Muscle of leg (tissue), 11 donors: ENCODE data around the gene DCDC2C. TPM values are rescaled to one million over a fixed set of nuclear protein-coding genes. Genes with fewer than 3 reads are reported as not detected.

ENCODE experiments used
- DNase-seq: peaks from one replicate; pipeline ENCODE4 v3.0.0; 2013
- H3K27ac ChIP-seq: one replicate; pipeline ENCODE4 v1.5.1; 2013; ENCODE audit warnings: mild to moderate bottlenecking, low read length, control low read depth
- H3K27me3 ChIP-seq: one replicate; pipeline ENCODE4 v1.6.1; 2013; ENCODE audit warnings: low read length; ENCODE audit not compliant: control insufficient read depth, insufficient read depth
- H3K36me3 ChIP-seq: one replicate; pipeline ENCODE4 v1.6.1; 2013; ENCODE audit warnings: low read length; ENCODE audit not compliant: control insufficient read depth, insufficient read depth
- H3K4me1 ChIP-seq: one replicate; pipeline ENCODE4 v1.6.1; 2013; ENCODE audit warnings: low read length; ENCODE audit not compliant: control insufficient read depth, insufficient read depth
- H3K4me3 ChIP-seq: one replicate; pipeline ENCODE4 v1.5.1; 2013; ENCODE audit warnings: low read length, control low read depth
- H3K9me3 ChIP-seq: replicated peaks from 2 replicates; pipeline ENCODE4 v1.6.1; 2013; ENCODE audit warnings: low read depth, low read length; ENCODE audit not compliant: control insufficient read depth
- WGBS: methylation state at CpG from one replicate; pipeline ENCODE4 v1.1.5; 2013; ENCODE audit warnings: missing lambda C conversion rate; ENCODE audit not compliant: insufficient coverage; 5-methylcytosine and 5-hydroxymethylcytosine counted together
- polyA plus RNA-seq, 8 donors: library from polyadenylated mRNA; unstranded; fragments of 120-200 nt; gene quantifications; one replicate each; pipeline versions ENCODE4 v1.2.1 to v1.2.3, GENCODE V29; 2013; ENCODE audit warnings: inconsistent platforms in 1 of 8, low replicate concordance in 1 of 8; ENCODE audit not compliant: insufficient read length in 8 of 8, insufficient read depth in 1 of 8
- total RNA-seq: library from RNA; stranded (reverse); fragments of 120-200 nt; gene quantifications from one replicate; pipeline ENCODE4 v1.2.4, GENCODE V29; 2013

The DCDC2C gene
- total and polyA plus RNA-seq, 9 donors, result 0.18 to 0.73 (median 0.29) TPM; not detected in 3

DNA sequence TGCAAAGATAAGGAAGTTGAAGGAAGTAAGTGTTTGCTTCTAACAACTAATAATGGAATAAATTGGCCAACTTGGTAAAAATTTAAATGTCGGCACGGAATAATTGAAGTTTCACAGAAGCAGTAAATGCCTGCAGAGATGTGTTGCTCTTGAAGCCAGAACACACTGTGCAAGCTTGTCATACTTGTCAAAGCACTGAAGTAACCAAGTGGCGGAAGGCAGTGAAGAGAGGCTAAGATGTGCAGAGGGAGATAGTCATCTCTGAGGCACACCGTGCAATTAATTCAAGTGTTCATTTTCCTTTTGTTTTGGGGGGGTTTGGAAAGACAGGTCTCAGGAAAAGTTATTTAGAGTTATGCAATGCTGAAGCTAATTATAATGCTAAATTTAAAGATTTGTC, 5.2 kb downstream of the DCDC2C start:
- H3K9me3 ChIP-seq, result no peaks in the 10 kb centered on the region
- peaks cover 7% of the 10 kb centered on the region for H3K27me3 ChIP-seq
- H3K36me3 ChIP-seq, result no peaks in the 10 kb centered on the region
- no peak for DNase-seq
- no peak overlapping the region for H3K4me3 ChIP-seq
- peaks cover 17% of the 10 kb centered on the region for H3K4me1 ChIP-seq
- 76% methylated on average over 3 of the region's 4 CpGs for whole genome bisulfite sequencing
- no peak overlapping the region for H3K27ac ChIP-seq

DNA sequence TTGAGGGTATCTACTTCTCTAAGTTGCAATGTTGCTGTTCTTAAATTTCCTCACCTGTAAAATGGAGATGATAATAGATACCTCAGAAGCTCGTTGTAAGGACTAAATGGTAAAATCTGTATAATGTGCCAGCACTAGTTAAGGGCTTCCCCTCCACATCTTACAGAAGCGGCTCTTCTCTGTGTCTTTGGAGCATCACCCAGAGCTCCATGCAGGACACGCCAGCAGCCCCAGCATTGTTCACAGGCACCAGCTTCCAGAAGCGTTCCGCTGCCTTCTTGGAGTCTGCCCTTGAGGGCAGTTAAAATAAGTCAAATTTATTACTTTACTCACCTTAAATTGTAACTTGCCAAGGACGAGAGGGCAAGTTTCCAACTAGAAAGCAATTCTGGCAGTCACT, 5.8 kb downstream of the DCDC2C start:
- Histone ChIP-seq H3K4me3 (no peak overlapping the region), H3K36me3 (no peaks in the 10 kb centered on the region), H3K27me3 (peaks cover 2% of the 10 kb centered on the region), H3K9me3 (no peaks in the 10 kb centered on the region), H3K27ac (no peak overlapping the region), H3K4me1 (peaks cover 17% of the 10 kb centered on the region)
- no peak for DNase-seq
- WGBS, result 69% methylated on average over 2 of the region's 6 CpGs

DNA sequence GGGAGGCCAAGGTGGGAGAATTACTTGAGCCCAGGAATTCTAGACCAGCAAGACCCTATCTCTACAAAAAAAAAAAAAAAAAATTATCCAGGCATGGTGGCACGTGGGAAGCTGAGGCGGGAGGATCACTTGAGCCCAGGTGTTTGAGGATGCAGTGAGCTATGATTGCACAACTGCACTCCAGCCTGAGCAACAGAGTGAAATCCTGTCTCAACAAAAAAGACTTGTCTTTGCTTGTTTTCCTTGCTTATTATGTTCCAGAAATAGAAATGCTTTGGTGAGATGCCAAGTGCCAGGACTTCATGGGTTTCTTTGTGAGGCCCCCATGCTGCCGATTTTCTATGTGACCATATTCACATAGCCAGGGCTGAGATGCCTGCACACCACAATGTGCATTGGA, 9.0 kb downstream of the DCDC2C start:
- H3K4me1 ChIP-seq, result peaks cover 17% of the 10 kb centered on the region
- WGBS, result 54% methylated on average over 3 of the region's 3 CpGs
- H3K9me3 ChIP-seq, result no peaks in the 10 kb centered on the region
- no peak overlapping the region for H3K4me3 ChIP-seq
- no peaks in the 10 kb centered on the region for H3K27me3 ChIP-seq
- peak overlapping the region; percentile 53 for H3K27ac ChIP-seq
- no peaks in the 10 kb centered on the region for H3K36me3 ChIP-seq
- DNase-seq, result no peak

DNA sequence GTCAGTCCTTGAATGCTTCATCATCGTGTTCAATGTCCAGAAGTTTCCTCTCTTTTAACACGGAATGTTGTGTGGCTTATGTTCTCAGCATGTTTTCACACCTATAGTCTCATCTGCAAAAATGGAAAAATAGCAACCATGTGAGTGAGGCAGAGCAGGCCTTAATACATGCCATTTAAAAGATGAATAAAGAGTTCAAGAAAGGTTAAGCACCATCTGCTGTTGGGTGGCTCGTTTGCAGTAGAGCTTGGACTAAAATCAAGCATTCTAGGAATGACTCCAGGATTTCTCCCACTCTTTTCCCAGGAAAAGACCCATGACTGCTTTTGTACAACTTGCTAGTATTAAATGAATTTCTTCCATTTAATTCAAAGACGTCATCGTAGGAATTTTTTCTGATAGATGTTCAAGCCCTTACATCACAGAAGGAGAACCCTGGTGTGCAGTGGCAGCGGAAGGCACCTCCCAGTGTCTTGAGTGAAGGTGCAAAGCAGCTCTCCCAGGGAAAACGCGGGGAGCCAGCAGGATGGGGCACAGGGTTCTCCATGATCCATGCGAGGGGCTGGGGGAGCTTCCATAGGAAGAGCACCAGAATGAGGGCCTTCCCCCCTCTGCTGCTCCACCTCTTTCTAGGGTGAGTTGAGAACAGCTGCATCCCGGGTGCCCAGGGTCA, 9.6 kb downstream of the DCDC2C start:
- H3K4me1 ChIP-seq, result peaks cover 17% of the 10 kb centered on the region
- 50% methylated on average over 6 of the region's 10 CpGs for WGBS
- no peaks in the 10 kb centered on the region for H3K9me3 ChIP-seq
- DNase-seq, result peak; percentile 81
- H3K27ac ChIP-seq, result peak overlapping the region; percentile 71
- no peaks in the 10 kb centered on the region for H3K27me3 ChIP-seq
- H3K4me3 ChIP-seq, result no peak overlapping the region
- no peaks in the 10 kb centered on the region for H3K36me3 ChIP-seq

DNA sequence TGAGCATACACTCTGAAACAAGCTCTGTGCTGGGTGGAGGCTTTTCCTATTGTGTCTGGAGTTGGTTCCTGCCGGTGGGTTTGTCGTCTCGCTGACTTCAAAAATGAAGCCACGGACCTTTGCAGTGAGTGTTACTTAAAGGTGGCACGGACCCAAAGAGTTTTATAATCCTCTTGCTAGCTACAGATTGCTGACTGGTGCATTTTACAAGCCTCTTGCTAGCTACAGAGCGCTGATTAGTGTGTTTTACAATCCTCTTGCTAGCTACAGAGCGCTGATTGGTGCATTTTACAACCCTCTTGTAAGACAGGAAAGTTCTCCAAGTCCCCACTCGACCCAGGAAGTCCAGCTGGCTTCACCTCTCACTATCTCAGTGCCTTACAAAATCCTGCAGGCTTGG, 15.3 kb downstream of the DCDC2C start:
- Histone ChIP-seq H3K4me3 (no peak overlapping the region), H3K36me3 (no peaks in the 10 kb centered on the region), H3K27ac (no peak overlapping the region), H3K9me3 (peaks cover 5% of the 10 kb centered on the region), H3K27me3 (no peaks in the 10 kb centered on the region), H3K4me1 (no peaks in the 10 kb centered on the region)
- DNase-seq, result no peak
- WGBS, result 63% methylated on average over 5 of the region's 8 CpGs

DNA sequence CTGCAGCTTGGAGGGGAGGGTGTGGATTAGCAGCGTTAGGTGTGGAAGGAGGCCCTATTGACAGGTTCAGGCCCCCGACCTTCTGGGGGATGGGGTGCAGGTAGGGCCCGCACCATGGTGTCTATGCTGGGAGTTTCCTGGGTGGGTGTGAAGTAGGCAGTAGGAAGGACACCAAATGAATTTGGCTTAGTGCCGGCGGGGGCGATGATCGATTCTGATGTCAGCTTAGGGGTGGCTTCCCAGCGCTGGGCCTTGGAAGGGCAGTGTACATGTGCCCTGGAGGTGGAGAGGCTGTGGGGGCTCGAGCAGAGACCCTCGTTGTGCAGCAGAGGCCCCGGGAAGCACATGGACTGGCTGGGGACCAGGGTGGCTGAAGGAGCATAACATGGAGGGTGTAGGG, 21.6 kb downstream of the DCDC2C start:
- 92% methylated on average over 10 of the region's 11 CpGs for WGBS
- no peak for DNase-seq

DNA sequence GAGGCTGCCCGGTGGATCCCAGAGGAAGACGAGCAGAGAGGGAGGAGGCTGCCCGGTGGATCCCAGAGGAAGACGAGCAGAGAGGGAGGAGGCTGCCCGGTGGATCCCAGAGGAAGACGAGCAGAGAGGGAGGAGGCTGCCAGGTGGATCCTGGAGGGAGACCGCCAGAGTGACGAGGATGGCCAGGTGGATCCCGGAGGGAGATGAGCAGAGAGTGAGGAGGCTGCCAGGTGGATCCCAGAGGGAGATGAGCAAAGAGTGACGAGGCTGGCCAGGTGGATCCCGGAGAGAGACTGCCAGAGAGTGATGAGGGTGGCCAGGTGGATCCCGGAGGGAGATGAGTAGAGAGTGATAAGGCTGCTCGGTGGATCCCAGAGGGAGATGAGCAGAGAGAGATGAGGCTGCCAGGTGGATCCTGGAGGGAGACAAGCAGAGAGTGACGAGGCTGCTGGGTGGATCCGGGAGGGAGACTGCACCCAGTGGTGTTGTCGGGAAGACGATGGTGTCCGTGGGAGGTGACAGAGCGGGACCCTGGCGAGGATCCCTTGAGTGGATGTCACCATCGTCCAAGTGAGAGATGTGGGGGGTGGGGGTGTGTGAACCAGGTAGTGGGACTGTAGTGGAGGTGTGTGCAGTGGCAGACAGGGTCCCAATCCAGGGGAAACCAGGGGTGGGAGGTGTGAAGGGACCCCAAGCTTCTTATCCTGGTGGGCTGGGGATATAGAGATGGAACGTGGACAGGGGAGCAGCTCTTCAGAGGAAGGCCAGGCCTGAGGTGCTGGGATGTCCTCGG, 22.3 kb downstream of the DCDC2C start:
- WGBS, result 76% methylated on average over 23 of the region's 23 CpGs

More for the DNA sequence above, 21.6 kb downstream of the DCDC2C start:
- H3K27me3 ChIP-seq, result peaks cover 3% of the 10 kb centered on the region
- peaks cover 11% of the 10 kb centered on the region for H3K4me1 ChIP-seq
- peaks cover 5% of the 10 kb centered on the region for H3K9me3 ChIP-seq
- H3K36me3 ChIP-seq, result no peaks in the 10 kb centered on the region
- H3K27ac ChIP-seq, result no peak overlapping the region
- H3K4me3 ChIP-seq, result no peak overlapping the region

DNA sequence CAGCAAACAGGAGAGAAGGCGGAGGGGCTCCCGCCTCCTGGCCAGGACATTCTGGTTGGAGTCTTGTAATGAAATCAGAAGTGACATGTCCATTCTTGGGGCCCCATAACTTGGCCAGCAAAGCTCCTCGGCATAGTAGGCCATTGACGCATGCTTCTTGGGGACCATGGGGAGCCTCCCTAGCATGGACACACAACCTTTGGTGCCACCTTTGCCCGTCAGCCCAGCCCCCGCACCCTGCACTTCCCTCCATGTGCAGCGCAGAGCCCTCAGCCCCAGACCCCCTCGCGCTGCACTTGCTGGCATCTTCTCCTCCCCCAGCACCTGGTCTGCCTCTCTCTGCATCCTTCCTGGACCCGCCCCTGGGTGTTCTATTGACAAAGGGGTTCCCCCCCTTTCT, 23.1 kb downstream of the DCDC2C start:
- 95% methylated on average over 7 of the region's 10 CpGs for WGBS
- H3K4me3 ChIP-seq, result no peak overlapping the region
- no peaks in the 10 kb centered on the region for H3K36me3 ChIP-seq
- DNase-seq, result no peak
- no peak overlapping the region for H3K27ac ChIP-seq
- peaks cover 3% of the 10 kb centered on the region for H3K27me3 ChIP-seq
- peaks cover 11% of the 10 kb centered on the region for H3K4me1 ChIP-seq
- H3K9me3 ChIP-seq, result no peaks in the 10 kb centered on the region

More for the DNA sequence above, 22.3 kb downstream of the DCDC2C start:
- Histone ChIP-seq H3K4me3 (no peak overlapping the region), H3K9me3 (no peaks in the 10 kb centered on the region), H3K27ac (no peak overlapping the region), H3K36me3 (no peaks in the 10 kb centered on the region), H3K27me3 (peaks cover 3% of the 10 kb centered on the region), H3K4me1 (peaks cover 11% of the 10 kb centered on the region)
- DNase-seq, result no peak

DNA sequence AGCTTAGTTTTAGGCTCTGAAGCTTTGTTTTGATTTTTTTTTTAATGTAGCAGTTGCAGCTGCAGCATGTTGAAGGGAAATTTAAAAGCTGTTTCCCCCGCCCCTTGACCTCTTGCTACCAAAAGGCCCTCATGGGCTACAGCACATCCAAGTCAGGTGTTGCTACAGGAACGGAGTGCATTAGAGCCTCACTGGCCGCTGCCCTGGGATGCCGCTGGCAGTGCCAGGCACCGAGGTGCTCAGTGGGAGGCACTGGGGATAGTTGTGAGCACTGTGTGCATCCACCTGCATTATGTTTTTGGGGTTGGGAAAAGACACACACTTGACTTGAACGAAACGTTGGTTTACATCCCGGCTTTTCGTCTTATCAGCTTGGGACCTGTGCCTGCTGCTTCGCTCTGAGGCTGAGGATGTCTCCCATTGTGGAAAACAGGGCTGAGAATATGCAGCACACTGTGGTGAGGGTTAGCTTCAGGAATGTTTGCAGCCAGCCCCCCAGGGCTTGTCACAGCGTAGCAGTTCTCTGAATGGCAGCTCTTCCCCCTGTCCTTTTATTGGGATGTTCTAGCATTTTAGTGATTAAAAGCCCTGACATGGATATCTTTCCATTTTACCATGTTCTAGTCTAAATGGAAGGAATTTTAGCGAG, 24.1 kb downstream of the DCDC2C start:
- H3K27ac ChIP-seq, result peak overlapping the region; percentile 25
- WGBS, result 59% methylated on average over 10 of the region's 12 CpGs
- H3K36me3 ChIP-seq, result no peaks in the 10 kb centered on the region
- no peak for DNase-seq
- no peaks in the 10 kb centered on the region for H3K9me3 ChIP-seq
- H3K27me3 ChIP-seq, result peaks cover 3% of the 10 kb centered on the region
- peak overlapping the region; percentile 28 for H3K4me3 ChIP-seq
- H3K4me1 ChIP-seq, result peaks cover 11% of the 10 kb centered on the region
